ENCODE results near the gene FOXI2. TPM values are rescaled to one million over a fixed set of nuclear protein-coding genes. Genes with fewer than 3 reads are reported as not detected.

Gene FOXI2
- not detected in 2 replicates for total RNA-seq (ENCODE audit: low replicate concordance)

- no peak for DNase-seq (ENCODE audit: low read depth)
- H3K4me3 ChIP-seq (ENCODE audit: low read depth, low read length): no peak within 1 kb of the TSS
- no peak for TF ChIP-seq CTCF (IDR thresholded peaks at IDR 0.05; ENCODE audit: insufficient read depth, low read length)
Observed at GRCh38 chr10:127736915-127737562, at the start of gene FOXI2. Gene FOXI2, plus strand, starts transcription at chr10:127737185. Its CDS starts 89 bp downstream, at chr10:127737274.

GRCh38 chr10:127687548-127687947 lies 49.4 kb upstream of the FOXI2 start:
- H3K4me3 ChIP-seq (ENCODE audit: low read depth, low read length): no peak overlapping the region
- no peak for TF ChIP-seq CTCF (IDR thresholded peaks at IDR 0.05; ENCODE audit: insufficient read depth, low read length)
- no peak for DNase-seq (ENCODE audit: low read depth)

- H3K4me3 ChIP-seq (ENCODE audit: low read depth, low read length): no peak overlapping the region
- no peak for TF ChIP-seq CTCF (IDR thresholded peaks at IDR 0.05; ENCODE audit: insufficient read depth, low read length)
- DNase-seq (ENCODE audit: low read depth): no peak
Observed at GRCh38 chr10:127690176-127690835, 46.7 kb upstream of the FOXI2 start.

- no peak for TF ChIP-seq CTCF (IDR thresholded peaks at IDR 0.05; ENCODE audit: insufficient read depth, low read length)
- no peak for DNase-seq (ENCODE audit: low read depth)
Observed at GRCh38 chr10:127694580-127695193, 42.3 kb upstream of the FOXI2 start.

GRCh38 chr10:127695431-127695830 lies 41.6 kb upstream of the FOXI2 start:
- no peak for DNase-seq (ENCODE audit: low read depth)
- no peak for TF ChIP-seq CTCF (IDR thresholded peaks at IDR 0.05; ENCODE audit: insufficient read depth, low read length)
- H3K4me3 ChIP-seq (ENCODE audit: low read depth, low read length): no peak overlapping the region

More at GRCh38 chr10:127694580-127695193, 42.3 kb upstream of the FOXI2 start:
- no peak overlapping the region for H3K4me3 ChIP-seq (ENCODE audit: low read depth, low read length)

GRCh38 chr10:127698886-127699285 lies 38.1 kb upstream of the FOXI2 start:
- DNase-seq (ENCODE audit: low read depth): no peak
- H3K4me3 ChIP-seq (ENCODE audit: low read depth, low read length): no peak overlapping the region
- no peak for TF ChIP-seq CTCF (IDR thresholded peaks at IDR 0.05; ENCODE audit: insufficient read depth, low read length)

Data from fibroblast of the aortic adventitia (primary cell).